Fibroblast of lung (primary cell): ENCODE data around the gene ATP10A. TPM values are rescaled to one million over a fixed set of nuclear protein-coding genes. Genes with fewer than 3 reads are reported as not detected.

Source experiments
- DNase-seq, 2 donors: peaks; one replicate each; pipeline versions ENCODE4 v3.0.0 to v3.0.0-alpha.2; 2010; ENCODE audit warnings: low read depth in 2 of 2
- H2AFZ ChIP-seq: 2 replicates; pipeline ENCODE4 v1.5.1; 2012; ENCODE audit warnings: low read length, control low read depth, inconsistent platforms
- H3K27ac ChIP-seq: 2 replicates; pipeline ENCODE4 v1.5.1; 2011; ENCODE audit warnings: low read length, control low read depth; ENCODE audit not compliant: insufficient read depth
- H3K27me3 ChIP-seq: 2 replicates; pipeline ENCODE4 v1.5.1; 2011; ENCODE audit warnings: mild to moderate bottlenecking, low read length; ENCODE audit not compliant: control insufficient read depth, insufficient read depth
- H3K36me3 ChIP-seq: 2 replicates; pipeline ENCODE4 v1.5.1; 2011; ENCODE audit warnings: low read length; ENCODE audit not compliant: control insufficient read depth, insufficient read depth
- H3K4me1 ChIP-seq: 2 replicates; pipeline ENCODE4 v1.5.1; 2011; ENCODE audit warnings: low read length; ENCODE audit not compliant: control insufficient read depth, insufficient read depth; ENCODE audit errors: extremely low read depth
- H3K4me2 ChIP-seq: 2 replicates; pipeline ENCODE4 v1.5.1; 2011; ENCODE audit warnings: low read length, control low read depth; ENCODE audit not compliant: insufficient read depth; ENCODE audit errors: extremely low read depth
- H3K4me3 ChIP-seq, 4 experiments: fragments of 200-600 bp in 1 of 4; sonication (generic) in 1 of 4; replicated peaks in 1 of 4; 2 replicates each; pipeline ENCODE4 v1.5.1; 2011 to 2016; ENCODE audit warnings: low read length in 4 of 4, low read depth in 3 of 4, mild to moderate bottlenecking in 3 of 4, control low read depth in 2 of 4, inconsistent platforms in 1 of 4, mixed read lengths in 1 of 4; ENCODE audit not compliant: insufficient read depth in 1 of 4; ENCODE audit errors: control extremely low read depth in 1 of 4
- H3K79me2 ChIP-seq: 2 replicates; pipeline ENCODE4 v1.5.1; 2012; ENCODE audit warnings: mild to moderate bottlenecking, low read length, inconsistent platforms; ENCODE audit not compliant: control insufficient read depth, insufficient read depth
- H3K9ac ChIP-seq: 2 replicates; pipeline ENCODE4 v1.5.1; 2011; ENCODE audit warnings: mild to moderate bottlenecking, low read length, control low read depth; ENCODE audit not compliant: insufficient read depth
- H3K9me3 ChIP-seq: 2 replicates; pipeline ENCODE4 v1.5.1; 2012; ENCODE audit warnings: low read depth, low read length; ENCODE audit not compliant: control insufficient read depth, insufficient read depth
- H4K20me1 ChIP-seq: 2 replicates; pipeline ENCODE4 v1.5.1; 2011; ENCODE audit warnings: low read length; ENCODE audit not compliant: control insufficient read depth, insufficient read depth; ENCODE audit errors: extremely low read depth
- EZH2 ChIP-seq: IDR thresholded peaks from 2 replicates; pipeline ENCODE4 v1.5.1; 2012; ENCODE audit warnings: low read length, control low read depth, mild to moderate bottlenecking; ENCODE audit errors: missing control alignments
- polyA plus RNA-seq, 2 donors: library from polyadenylated mRNA; depleted of rRNA in 1 of 2; stranded (reverse) in 1 of 2; unstranded in 1 of 2; fragments of >200 nt; gene quantifications; 2 replicates each; pipeline ENCODE4 v1.2.1, GENCODE V29; 2011 to 2012; ENCODE audit warnings: missing spikeins in 1 of 2
- total RNA-seq: library from RNA; depleted of rRNA; stranded (reverse); fragments of >200 nt; gene quantifications from 2 replicates; pipeline ENCODE4 v1.2.1, GENCODE V29; 2014
- TF ChIP-seq, protein P1 (sequence below), 2 donors: IDR thresholded peaks in 1 of 2; conservative IDR thresholded peaks in 1 of 2; 1 replicate in 1 of 2; 2 replicates in 1 of 2; pipeline ENCODE4 v1.5.1; 2011 to 2012; ENCODE audit warnings: low read length in 2 of 2, control low read depth in 1 of 2, inconsistent platforms in 1 of 2, low read depth in 1 of 2, mild to moderate bottlenecking in 1 of 2

ATP10A gene
- total and polyA plus RNA-seq, 2 donors (not counting 1 experiment from before 2014, with no cell fraction given): 12.7 to 13.8 TPM

DNA sequence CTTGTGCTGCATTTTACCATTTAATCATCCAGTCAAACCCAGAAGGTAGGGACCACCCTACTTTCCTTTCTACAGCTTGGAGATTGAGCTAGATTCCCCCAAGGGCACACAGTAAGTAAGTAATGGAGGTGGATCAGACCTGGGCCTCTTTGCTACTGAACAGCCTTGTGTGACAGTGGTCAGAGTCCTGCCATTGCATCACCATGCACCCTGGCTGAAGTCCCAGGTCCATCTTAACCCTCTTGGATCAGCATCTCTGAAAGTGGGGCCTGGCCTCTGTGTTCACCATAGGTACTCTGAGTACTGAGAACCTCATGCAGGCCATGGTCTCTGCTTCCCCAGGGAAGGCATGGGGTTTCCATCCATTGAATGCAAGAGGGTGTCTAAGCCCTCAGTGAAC lies 34.5 kb upstream of the ATP10A start:
- no peak overlapping the region for H2AFZ ChIP-seq
- H3K4me1 ChIP-seq: no peaks in the 10 kb centered on the region
- no peak for DNase-seq
- H3K4me2 ChIP-seq: no peak overlapping the region
- TF ChIP-seq, protein P1, sequence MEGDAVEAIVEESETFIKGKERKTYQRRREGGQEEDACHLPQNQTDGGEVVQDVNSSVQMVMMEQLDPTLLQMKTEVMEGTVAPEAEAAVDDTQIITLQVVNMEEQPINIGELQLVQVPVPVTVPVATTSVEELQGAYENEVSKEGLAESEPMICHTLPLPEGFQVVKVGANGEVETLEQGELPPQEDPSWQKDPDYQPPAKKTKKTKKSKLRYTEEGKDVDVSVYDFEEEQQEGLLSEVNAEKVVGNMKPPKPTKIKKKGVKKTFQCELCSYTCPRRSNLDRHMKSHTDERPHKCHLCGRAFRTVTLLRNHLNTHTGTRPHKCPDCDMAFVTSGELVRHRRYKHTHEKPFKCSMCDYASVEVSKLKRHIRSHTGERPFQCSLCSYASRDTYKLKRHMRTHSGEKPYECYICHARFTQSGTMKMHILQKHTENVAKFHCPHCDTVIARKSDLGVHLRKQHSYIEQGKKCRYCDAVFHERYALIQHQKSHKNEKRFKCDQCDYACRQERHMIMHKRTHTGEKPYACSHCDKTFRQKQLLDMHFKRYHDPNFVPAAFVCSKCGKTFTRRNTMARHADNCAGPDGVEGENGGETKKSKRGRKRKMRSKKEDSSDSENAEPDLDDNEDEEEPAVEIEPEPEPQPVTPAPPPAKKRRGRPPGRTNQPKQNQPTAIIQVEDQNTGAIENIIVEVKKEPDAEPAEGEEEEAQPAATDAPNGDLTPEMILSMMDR (conservative IDR thresholded peaks at IDR 0.05 in 1 of 2, IDR thresholded peaks at IDR 0.05 in 1 of 2; ENCODE audit: low read depth in 1 of 2, low read length in 2 of 2): no peak
- TF ChIP-seq EZH2: no peak
- H3K79me2 ChIP-seq: no peaks in the 10 kb centered on the region
- no peaks in the 10 kb centered on the region for H4K20me1 ChIP-seq
- H3K27me3 ChIP-seq: no peaks in the 10 kb centered on the region
- H3K9ac ChIP-seq: no peak overlapping the region
- H3K27ac ChIP-seq: no peak overlapping the region
- H3K9me3 ChIP-seq: no peaks in the 10 kb centered on the region
- no peak overlapping the region for H3K4me3 ChIP-seq
- H3K36me3 ChIP-seq: no peaks in the 10 kb centered on the region

DNA sequence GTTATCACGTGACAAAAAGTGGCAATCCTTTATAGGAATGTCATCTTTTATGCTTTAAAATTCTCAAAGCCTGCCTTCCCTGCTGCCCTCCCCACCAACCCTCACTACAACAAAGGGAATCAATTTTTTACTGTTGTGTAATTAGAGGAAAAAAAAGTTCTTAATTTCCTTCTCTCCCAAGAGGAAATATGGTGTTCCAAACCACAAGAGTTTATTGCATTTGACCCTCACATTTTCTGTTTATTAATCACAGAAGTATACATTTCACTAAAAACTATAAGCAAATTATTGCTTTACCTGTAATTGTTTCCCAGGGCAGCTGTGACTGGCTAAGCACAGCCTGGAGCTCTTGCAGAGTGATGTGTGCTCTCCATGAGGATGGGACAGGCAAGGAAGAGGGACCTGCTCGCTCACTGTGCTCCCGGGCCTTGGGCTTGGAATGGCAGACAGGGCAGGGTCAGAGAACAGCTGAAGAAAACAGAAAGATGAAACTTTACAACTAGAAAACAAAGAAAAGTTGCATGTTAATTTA lies 31.3 kb upstream of the ATP10A start:
- Histone ChIP-seq H3K9ac (no peak overlapping the region), H3K4me3 (no peak overlapping the region), H2AFZ (no peak overlapping the region), H3K4me1 (no peaks in the 10 kb centered on the region), H3K36me3 (no peaks in the 10 kb centered on the region), H3K79me2 (no peaks in the 10 kb centered on the region), H3K9me3 (no peaks in the 10 kb centered on the region), H4K20me1 (no peaks in the 10 kb centered on the region), H3K27ac (no peak overlapping the region), H3K27me3 (no peaks in the 10 kb centered on the region), H3K4me2 (no peak overlapping the region)
- TF ChIP-seq, protein P1 (conservative IDR thresholded peaks at IDR 0.05 in 1 of 2, IDR thresholded peaks at IDR 0.05 in 1 of 2; ENCODE audit: low read depth in 1 of 2, low read length in 2 of 2): no peak
- TF ChIP-seq EZH2: no peak
- DNase-seq: peak in 1 of 2 donors; percentile 14

DNA sequence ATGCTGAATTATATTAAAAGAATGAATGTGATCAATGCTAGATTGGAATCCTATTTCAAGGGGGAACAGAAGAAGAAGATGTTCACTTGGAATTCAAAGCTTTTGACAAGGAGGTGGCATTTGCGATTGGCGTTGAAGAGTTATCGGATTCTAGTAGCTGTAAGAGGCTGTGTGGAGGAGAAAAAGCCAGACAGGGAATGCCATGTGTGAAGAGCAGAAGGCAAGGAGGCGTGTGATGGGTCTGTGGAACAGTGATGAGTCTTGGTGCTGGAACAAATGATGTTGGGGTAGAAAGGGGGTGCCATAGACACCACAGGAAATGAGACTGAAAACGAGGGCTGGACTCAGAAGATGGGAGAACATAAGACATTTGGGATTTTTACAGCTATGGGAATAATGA lies 30.5 kb upstream of the ATP10A start:
- Histone ChIP-seq H3K4me1 (no peaks in the 10 kb centered on the region), H3K79me2 (no peaks in the 10 kb centered on the region), H3K27me3 (no peaks in the 10 kb centered on the region), H2AFZ (no peak overlapping the region), H3K9me3 (no peaks in the 10 kb centered on the region), H3K36me3 (no peaks in the 10 kb centered on the region), H3K9ac (no peak overlapping the region), H3K4me3 (no peak overlapping the region), H3K4me2 (no peak overlapping the region), H4K20me1 (no peaks in the 10 kb centered on the region), H3K27ac (no peak overlapping the region)
- TF ChIP-seq, protein P1 (conservative IDR thresholded peaks at IDR 0.05 in 1 of 2, IDR thresholded peaks at IDR 0.05 in 1 of 2; ENCODE audit: low read depth in 1 of 2, low read length in 2 of 2): no peak
- TF ChIP-seq EZH2: no peak
- DNase-seq: no peak
